ENCODE measurements around the gene PGS1.

PGS1 gene

DNA sequence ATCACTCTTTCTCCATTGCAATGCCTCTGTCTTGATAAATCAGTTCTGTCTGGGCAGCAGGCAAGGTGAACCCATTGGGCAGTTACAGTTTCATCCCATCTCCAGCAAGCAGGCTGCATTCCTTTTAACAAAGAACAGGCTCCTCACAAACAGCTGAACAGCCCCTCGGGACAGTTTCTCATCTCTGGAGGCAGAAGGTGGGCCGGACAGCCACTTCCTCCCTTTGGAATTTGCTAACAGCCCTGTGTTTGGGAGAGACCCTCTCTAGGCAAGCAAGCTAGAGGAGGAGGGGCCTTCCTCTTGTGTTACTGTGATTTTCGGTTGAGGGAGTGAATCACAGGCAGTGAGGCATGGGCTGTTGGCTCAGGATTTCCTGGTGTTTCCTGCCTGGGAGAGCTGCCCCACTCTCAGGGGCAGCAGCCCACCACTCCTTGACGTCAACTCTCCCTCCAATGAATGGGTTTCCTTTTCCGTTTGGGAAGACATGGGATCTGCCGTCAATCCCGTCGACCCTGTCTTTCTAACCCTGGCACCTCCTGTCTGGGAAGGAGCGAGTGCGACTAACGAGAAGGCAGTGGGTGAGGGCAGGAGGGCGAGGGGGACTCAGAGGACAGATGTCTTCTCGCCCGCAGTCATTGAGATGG is 3.7 kb upstream of the PGS1 start:
- DNase-seq (ENCODE audit: extremely low read depth, low read depth) = no peak
- TF ChIP-seq CTCF (IDR thresholded peaks at IDR 0.05; ENCODE audit: low read depth, low read length) = no peak

- TF ChIP-seq CTCF (IDR thresholded peaks at IDR 0.05; ENCODE audit: low read depth, low read length) = no peak
- DNase-seq (ENCODE audit: extremely low read depth, low read depth) = peak; percentile 89
These were observed 2.9 kb upstream of the PGS1 start for GRCh38 chr17:78375401-78376151.

- DNase-seq (ENCODE audit: extremely low read depth, low read depth) = no peak
- no peak for TF ChIP-seq CTCF (IDR thresholded peaks at IDR 0.05; ENCODE audit: low read depth, low read length)
These were observed 2.3 kb upstream of the PGS1 start for GRCh38 chr17:78376161-78376560.

DNA sequence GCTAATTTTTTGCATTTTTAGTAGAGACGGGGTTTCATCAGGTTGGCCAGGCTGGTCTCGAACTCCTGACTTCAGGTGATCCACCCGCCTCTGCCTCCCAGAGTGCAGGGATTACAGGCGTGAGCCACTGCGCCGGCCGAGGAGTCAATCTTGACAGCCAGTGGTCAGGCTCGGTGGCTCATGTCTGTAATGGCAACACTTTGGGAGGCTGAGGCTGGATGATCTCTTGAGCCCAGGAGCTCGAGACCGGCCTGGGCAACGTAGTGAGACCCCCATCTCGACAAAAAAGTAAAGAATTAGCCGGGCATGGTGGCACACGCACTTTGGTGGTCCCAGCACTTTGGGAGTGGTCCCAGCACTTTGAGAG is 608 bp upstream of the PGS1 start:
- no peak for TF ChIP-seq CTCF (IDR thresholded peaks at IDR 0.05; ENCODE audit: low read depth, low read length)

GRCh38 chr17:78379131-78379491 is 662 bp downstream of the PGS1 start:
- DNase-seq (ENCODE audit: extremely low read depth, low read depth) = no peak
- TF ChIP-seq CTCF (IDR thresholded peaks at IDR 0.05; ENCODE audit: low read depth, low read length) = no peak

More for the DNA sequence above, 608 bp upstream of the PGS1 start:
- DNase-seq (ENCODE audit: extremely low read depth, low read depth) = no peak

DNA sequence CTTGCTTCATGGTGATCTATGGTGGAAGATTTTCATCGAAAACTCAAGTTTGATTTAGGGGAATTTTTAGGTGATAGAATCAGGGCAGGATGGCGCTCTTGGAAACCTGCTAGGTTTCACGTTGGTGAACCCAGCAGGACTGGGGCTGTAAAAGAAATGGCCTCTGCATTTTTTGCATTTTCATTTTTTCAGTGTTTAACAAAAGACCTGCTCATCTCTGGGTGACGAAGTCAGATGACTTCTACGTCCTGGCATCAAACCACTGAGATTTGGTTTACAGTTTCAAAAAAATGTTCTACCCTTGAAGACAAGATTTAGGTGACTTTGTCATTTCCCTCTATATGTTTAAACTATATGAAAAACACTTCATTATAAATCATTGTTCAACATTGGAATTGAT is 1.9 kb downstream of the PGS1 start:
- TF ChIP-seq CTCF (IDR thresholded peaks at IDR 0.05; ENCODE audit: low read depth, low read length) = no peak
- DNase-seq (ENCODE audit: extremely low read depth, low read depth) = no peak

DNA sequence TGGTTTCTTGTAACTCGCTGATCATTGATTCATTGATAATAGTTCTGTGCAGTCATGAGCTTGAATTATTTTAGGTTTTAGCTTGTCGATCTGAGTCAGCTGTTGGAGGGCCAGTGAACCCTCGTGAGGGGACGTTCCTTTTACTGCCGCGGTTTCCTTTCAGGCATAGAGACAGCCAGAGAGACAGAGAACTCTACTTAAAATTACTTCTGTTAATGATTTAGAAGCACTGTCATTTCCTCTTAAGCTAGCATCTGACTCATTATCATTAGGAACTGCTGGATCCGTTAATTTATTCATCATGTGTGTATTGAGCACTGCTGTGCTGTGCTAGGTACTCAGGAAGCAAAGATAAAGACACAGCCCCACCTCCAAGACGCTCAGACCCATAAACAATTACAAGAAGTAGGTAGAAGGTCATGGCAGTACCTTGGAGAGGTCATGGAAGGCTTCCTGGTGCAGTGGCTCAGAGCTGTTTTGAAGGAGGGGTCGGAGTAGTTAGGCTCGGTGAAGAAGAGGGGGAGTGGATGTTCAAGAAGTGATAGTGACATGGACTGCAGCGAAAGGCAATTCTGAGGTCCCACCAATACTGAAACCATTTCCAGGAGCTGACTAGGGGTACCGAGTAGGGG is 3.3 kb downstream of the PGS1 start:
- no peak for DNase-seq (ENCODE audit: extremely low read depth, low read depth)

More for the DNA sequence above, 3.3 kb downstream of the PGS1 start:
- no peak for TF ChIP-seq CTCF (IDR thresholded peaks at IDR 0.05; ENCODE audit: low read depth, low read length)

Data from AG09319 (cell line).